GM10266 (cell line): ENCODE data around the gene OTUD7B.

Experiments used
- DNase-seq: peaks from one replicate; pipeline ENCODE4 v3.0.0; 2012; ENCODE audit errors: extremely low spot score
- CTCF ChIP-seq: IDR thresholded peaks from 2 replicates; pipeline ENCODE4 v1.5.1; 2012; ENCODE audit warnings: mild to moderate bottlenecking, low read depth; ENCODE audit not compliant: control insufficient read depth, insufficient read depth; ENCODE audit errors: missing control alignments

The OTUD7B gene

GRCh38 chr1:149903836-149904491, 106.6 kb downstream of the OTUD7B start:
- TF ChIP-seq CTCF: no peak

DNA sequence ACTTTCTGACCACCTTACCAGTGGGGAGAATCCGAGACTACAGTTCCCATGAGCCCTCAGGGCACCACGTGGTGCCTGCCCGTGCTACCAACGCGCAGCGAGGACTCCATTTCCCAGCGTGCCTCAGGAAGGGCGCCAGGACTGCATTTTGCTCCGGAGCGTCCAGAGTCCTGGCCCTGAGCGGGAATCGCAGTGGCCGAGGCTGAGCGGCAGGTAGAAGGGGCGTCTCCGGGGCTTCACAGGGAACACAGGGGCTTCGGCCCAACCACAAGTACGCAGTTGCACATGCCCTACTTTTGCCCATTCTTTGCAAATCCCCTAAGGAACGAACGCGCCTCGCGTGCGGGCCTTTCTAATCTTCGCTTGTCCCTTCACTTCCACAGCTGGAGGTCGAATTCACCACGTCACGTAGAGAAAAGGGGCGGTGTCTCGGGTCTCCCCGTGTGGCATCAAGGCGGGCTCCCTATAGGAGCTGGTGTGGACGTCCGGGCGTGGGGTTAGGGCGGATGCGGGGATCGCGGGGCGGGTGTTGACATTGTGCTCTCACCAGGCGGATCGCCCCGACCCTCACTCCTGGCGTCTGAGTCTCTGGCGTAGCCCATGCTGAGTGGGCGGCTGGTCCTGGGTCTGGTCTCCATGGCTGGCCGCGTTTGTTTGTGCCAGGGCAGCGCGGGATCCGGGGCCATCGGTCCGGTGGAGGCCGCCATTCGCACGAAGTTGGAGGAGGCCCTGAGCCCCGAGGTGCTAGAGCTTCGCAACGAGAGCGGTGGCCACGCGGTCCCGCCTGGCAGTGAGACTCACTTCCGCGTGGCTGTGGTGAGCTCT, 110.9 kb downstream of the OTUD7B start, which contains the start of gene BOLA1:
BOLA1 (plus strand) TSS at position 109 of the 825 bp plus-strand sequence; CDS start at position 601, 492 bp downstream.
- TF ChIP-seq CTCF: no peak
- DNase-seq: peak; percentile 93

More at GRCh38 chr1:149903836-149904491, 106.6 kb downstream of the OTUD7B start:
- no peak for DNase-seq

- DNase-seq: no peak
- TF ChIP-seq CTCF: no peak
Measured at GRCh38 chr1:149896575-149896974, 114.0 kb downstream of the OTUD7B start.

DNA sequence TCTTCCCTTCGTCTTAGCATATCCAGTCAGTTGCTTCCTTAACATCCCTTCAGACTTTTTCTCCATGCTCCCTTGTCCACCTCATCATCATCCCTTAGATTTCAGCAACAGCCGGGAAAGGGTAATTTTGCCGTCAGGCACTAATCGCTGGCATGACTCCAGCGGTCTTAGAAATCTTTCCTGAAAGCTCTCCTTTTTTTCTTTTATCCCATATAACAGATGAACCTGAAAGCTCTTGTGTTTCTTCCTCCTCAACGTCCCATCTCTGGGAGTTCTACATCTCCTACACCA, 121.6 kb downstream of the OTUD7B start:
- no peak for DNase-seq
- no peak for TF ChIP-seq CTCF

DNA sequence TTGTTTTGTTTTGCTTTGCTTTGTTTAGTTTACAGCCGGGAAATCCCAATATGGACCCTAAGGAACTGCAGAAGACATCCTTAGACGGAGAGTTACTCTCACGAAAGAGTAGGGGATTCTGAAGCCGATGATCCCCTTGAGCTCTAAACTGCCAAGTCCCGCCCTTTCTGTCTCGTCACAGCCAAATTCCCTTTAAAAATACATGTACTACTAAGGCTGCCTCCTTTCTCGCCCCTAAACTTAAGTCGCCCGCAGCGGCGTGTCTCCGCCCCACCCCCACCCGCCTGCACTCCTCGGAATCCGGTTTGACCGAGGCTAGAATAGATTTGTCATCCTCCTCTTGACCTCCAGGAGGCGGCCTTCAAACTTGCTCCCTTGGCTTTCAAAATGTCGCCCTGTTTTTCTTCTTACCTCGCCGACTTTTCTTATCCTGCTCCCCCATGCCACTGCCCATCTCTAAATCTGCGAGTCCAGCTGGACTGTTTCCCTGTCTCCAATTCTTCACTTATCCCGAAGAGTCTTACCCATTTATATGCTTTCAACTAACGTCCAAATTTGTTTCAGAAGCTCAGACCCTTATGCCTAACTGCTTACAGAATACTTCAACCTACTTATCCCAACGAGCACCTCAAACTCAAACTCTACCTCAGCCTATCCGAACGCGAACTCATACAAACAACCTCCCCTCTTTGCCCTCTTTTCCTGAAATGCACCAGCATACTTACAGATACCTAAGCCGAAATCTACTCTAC, 122.1 kb downstream of the OTUD7B start:
- peak; percentile 72 for TF ChIP-seq CTCF
- DNase-seq: peak; percentile 72
